NCI-H1930 (cell line): ENCODE measurements around the gene ZC3H8.

Source experiments
- DNase-seq, 2 experiments: peaks; one replicate each; lab custom pipeline; 2025; lab: John Stamatoyannopoulos, UW

ZC3H8 gene

DNA sequence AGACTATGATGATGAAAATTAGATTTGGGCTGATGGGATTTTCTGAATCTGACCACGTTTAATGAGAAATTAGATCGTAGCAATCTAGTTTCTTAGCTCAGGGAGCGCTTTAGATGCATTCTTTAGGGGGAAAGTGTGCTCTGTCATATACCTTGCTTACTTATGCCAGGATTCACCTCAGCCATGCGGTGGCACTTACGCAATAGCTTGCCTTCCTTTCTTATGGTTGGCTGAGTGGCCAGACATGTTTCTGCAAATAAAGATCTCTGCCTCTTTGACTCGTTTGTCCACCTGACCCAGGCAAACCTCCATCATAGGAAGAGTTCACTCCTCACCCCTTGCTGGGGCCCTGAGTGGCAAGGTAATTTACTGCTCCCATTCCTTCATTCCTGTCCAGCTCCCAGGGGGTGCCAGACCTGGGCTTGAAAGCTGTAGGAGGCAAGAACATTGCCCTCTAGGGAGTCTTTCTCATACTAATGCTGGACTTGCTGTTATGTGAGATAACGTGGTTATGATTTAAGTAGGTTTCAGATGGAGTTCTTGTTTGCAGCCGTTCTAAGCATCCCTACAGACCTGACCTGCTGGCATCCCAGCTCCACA, 59.6 kb downstream of the ZC3H8 start:
- no peak for DNase-seq

DNA sequence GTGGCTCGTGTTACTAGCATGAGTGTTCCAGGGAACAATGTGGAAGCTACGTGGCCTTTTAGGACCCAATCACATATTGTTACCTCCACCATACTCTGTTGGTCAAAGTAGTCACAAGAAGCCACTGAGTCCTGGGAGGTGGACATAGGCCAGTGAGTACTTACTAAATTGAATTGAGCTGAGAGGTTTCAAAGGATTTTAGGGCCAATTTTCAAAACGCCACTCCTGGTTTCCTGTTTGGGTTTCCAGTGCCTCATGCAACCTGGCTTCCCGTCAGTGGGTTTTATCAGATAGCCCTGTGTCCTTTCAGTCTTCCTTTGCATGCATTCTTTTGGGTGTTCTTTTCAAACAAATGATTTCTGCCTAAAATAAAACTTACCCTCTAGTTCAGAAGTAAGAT, 60.4 kb downstream of the ZC3H8 start:
- no peak for DNase-seq

DNA sequence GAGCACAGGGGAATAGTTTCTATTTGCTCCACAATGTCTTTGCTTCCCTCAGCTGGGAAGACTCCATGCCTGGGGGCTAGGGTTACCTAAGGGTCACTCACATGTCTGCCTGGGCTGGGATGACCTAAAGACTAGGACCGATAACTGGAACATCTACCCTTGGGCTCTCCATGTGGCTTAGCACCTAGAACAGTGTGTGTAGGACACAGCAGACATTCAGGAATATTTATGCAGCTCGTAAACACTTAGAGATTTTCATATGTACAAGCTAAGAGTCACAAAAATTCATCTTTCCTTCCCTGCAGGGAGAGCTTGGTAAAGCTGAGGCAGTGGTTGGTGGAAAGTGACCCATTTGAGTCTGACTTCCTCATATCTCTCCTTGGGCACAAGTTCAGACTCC, 60.8 kb downstream of the ZC3H8 start:
- no peak for DNase-seq

DNA sequence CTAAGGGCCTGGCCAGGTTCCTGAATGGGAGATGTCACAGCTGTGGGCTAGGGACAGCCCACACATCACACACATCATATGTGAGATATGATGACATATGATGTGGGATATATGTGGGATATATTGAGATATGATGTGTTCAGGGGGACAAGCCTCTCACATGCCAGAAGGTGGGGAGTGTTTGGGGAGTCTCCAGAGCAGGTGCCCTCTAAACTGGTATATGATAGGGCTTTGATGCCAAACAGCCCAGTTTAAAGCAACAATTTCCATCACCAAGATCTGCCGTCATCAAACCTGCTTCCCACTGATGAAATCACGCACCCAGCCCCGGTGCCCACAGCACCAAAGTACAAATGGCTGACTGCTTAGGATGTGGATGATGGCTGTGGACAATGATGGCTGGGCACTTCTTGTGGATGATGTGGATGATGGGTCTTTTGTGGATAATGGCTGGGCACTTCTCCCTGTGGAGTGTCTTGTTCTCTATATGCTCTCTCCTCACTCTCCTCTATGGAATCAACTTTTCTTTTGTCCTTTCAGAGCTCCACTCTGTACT, 65.8 kb downstream of the ZC3H8 start:
- no peak for DNase-seq

DNA sequence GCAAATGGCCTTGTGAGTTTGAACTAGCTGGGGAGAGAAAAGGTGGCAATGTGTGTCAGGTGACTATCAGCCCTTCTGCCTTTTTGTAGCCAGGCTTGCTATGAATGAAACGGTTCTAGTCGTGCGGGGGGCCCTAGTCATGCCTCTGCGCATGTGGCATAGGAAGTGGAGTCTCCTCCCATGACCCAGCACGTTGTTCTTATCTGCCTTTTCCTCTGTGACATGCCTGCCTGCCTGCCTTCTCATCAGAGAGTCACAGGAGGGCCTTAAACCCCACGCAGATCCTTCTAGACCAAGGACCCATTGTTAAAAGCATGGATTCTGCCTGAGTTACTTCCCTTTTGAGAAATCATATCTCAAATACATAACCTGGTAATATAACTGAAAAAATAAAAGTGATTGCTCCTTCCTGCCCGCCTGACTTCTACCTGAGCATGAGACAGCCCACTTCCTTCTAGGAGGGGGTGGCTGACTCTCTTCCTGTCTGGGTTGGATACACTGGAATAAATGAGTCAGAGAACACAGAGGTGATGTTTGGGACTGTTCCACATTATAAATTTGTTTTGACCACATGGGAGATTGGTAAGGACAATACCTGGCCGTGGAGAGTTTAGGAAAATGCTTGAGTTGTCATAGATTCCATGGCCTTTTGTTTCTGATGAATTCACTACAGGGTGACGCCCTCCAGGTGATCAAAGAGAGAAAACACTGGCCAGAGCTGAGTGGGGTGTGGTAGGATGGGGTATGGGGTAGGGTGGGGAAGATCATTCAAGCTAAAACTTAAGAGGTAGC, 66.8 kb downstream of the ZC3H8 start:
- no peak for DNase-seq

DNA sequence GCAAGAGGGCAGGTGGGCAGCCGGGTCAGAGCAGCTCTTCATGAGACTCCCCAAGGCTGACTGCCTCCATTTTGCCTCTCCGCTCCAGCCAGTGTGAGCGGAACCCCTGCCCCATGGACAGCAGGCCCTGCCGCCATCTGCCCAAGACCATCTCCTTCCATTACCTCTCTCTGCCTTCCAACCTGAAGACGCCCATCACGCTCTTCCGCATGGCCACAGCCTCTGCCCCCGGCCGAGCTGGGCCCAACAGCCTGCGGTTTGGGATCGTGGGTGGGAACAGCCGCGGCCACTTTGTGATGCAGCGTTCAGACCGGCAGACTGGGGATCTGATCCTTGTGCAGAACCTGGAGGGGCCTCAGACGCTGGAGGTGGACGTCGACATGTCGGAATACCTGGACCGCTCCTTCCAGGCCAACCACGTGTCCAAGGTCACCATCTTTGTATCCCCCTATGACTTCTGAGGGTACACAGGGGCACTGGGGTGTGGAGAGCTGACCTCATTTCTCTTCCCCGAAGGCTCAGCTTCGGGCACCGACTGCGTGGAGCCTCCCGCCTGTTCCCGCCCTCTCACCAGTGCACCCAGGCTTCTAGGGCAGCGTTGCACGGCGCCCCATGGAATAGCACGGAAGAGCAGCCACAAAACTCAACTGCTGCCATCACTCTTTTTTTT, 67.7 kb downstream of the ZC3H8 start:
- DNase-seq, result no peak

DNA sequence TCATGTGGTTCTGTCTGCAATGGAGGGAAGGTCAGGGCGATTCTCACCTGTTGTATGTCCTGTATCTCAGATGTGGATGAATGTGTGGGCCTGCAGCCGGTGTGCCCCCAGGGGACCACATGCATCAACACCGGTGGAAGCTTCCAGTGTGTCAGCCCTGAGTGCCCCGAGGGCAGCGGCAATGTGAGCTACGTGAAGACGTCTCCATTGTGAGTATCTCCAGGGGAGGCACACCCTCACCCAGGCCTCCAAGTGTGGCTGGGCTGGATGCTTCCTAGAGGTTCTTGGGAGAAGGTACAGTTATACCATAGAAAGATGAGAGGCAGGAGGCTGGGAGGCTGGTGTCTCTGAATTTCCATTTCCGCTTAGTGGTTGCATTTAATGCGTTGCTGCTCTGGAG, 69.7 kb downstream of the ZC3H8 start:
- DNase-seq, result no peak

DNA sequence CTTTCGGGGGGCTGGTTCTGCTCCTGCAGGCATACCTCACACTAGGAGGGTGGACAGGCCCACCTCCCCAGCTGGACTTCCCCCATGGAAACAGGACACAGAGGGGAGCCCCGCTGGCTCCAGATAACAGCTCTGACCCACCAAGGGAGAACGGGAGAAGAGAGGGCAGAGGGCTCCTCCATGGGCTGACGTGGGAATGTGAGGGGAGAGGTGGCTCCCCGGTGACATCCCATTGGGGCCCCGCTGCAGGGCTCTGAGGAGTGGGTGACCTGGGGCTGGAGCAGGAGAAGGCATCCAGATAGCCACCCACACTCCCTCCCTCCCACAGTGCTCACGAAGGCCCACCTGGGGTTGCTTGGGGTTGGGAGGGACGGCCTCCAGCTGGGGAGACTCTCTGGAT, 70.7 kb downstream of the ZC3H8 start:
- no peak for DNase-seq

DNA sequence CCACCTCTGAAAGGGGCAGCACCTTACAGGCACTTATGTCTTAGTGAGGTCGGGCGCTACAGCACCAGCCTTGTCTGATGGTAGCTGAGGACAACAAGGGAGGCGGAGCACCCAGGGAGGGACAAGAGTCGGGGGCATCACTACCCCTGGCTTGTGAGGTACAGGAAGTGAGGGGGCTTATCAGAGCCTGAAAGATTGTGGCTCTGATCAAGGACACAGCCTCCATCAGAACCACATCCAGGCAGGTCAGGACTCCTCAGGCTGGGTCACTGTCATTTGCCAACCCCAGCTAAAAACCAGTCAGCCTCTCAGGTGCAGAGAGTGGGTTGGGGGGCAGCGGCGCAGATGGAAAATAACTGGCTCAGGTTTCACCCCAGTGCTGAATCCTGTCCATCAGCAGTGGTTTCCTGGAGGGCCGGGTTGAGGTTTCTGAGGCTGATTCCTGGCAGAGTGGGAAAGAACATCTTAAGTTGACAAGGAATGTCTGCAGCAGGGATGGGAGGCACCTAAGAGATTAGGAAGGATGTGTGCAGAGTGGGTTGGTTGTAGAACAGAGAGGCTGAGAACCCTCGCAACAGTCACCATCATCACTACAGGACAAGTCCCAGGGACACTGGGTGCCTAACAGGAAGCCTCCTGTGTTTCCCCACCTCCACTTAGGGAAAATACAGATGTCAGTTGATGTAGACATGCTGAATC, 71.4 kb downstream of the ZC3H8 start:
- no peak for DNase-seq

DNA sequence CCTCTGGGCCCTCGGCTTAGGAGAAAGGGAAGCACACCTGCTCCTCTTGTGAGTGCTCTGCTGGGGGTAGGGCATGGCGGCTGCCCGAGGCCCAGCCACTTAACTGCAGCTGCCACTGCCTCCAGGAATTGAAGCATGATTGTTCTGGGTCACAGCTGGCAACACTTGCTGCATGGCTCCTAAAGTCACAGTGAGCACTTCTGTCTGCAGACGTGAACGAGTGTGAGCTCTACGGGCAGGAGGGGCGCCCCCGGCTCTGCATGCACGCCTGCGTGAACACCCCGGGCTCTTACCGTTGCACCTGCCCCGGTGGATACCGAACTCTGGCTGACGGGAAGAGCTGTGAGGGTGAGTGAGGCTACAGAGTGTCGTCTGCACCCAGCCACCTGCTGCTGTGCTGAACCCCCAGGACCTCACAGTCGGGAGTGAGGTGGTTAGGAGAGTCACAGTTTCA, 72.2 kb downstream of the ZC3H8 start:
- DNase-seq, result no peak

DNA sequence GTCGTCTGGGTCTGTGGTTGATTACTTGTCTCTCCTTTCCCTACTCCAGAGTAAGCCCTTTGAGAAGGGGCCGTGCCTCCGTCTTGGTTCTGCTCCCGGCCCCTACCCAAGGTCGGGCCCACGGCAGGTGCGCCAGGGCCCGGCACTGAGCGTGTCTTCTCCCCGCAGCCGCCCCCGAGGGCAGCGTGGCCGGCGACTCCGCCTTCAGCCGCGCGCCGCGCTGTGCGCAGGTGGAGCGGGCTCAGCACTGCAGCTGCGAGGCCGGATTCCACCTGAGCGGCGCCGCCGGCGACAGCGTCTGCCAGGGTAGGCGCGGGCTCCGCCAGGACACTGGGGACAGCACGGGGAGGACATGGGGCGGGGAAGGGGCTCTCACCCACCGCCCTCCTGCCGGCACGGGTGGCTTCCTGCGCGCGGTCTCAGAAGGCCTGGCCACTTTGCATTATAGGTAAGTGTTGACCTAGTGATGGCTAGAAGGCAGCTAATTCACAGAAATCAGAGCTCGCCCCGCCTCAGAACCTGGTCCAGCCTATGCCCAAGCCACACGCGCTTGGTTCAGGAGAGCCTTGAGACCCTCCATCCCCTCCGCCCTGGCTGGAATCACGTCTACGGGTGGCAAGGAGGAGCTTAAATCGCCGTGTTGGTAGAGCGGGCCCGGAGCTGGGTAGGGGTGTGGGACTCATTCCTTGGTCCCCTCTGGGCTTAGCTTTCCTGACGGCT, 73.1 kb downstream of the ZC3H8 start:
- no peak for DNase-seq

DNA sequence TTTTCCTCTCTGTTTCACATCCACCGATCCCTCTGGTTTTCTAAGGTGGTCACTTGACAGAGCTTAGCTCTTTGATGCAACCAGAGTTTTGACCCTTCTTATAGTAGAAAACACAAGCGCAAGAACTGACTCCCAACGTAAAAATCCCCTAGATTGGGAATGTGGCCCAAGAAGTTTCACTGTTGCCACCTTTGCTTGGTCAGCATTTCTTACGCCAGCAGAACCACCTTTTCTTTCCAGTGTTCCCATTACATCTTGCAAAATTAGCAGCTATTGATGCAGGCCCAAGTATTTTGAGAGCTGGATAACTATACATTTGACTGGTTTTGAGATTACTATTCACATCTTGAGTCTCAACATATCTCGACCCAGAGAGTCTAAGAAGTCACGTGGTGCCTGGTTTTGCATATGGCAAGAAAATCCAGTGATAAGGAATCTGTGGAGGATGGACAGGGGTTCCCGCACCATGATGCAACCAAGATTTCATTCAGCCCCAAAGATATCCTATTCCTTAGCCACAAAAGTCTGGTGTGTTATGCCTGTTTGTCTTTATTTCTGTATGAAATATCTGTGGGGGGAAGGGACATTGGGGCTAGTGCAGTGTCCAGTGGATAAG, 78.8 kb downstream of the ZC3H8 start:
- no peak for DNase-seq

DNA sequence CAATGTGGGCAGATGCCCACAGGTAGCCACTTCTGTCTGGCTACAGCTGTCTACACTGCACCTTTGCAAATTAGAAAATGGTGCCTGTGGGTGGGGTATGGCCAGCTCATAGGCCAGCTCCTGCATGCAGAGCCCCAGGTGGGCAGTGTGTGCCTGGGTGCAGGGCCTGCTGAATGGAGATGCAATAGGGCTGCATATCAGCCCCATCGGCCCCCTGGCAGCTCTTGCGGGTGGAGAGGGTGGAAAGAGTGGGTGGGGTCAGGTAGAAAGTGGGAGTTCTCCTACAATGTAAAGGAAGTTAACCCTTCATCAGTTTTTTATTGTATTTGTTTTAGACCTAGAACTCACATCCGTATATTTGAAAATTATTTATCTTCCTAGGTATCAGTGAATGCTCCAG, 79.5 kb downstream of the ZC3H8 start:
- DNase-seq, result no peak

DNA sequence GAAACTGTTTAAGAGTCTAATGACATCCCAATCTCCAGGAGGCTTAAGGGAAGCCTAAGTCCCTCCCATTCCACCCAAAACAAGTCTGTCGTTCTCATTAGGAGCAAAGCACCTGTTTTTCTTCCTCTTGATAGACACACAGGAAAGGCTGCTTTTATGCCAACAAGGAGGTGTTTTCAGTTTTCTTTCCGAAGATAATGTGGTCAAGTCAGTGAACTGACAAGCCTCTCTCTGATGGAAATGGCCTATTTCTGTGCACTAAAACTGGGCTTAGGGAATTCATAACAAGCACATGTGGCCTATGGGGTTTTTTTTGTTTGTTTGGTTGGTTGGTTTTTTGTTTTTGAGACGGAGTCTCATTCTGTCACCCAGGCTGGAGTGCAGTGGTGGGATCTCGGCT, 80.5 kb downstream of the ZC3H8 start:
- DNase-seq, result no peak

DNA sequence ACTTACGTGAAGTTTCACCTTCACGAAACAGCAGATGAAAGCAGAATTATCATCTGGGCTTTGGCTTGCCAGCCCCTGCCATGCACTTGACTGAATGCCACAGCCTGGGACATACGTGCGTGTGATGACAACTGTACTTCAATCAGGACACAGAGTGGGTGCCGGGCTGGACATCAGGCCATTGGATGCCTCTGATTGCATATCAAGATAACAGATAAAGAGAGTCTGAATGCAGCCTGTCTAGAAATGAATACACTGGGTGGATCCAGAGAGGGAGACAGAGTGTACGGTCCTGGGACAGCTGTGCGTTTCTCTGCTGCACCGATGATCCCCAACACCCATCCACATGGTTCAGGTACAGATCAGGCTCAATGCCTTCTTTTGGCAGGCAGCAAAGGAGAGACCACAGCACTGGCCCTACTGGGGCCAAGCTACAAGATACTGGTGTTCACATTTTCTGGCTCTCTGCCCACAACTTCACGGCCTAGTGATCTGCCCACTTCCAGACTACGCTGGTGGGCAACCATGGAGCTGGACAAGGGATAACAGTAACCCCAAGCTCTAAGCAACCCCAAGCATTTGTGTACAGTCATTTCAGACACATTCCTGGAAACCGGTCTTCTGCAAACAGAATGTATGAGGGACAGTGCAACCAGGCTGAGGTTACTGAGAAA, 81.1 kb downstream of the ZC3H8 start:
- DNase-seq, result no peak

DNA sequence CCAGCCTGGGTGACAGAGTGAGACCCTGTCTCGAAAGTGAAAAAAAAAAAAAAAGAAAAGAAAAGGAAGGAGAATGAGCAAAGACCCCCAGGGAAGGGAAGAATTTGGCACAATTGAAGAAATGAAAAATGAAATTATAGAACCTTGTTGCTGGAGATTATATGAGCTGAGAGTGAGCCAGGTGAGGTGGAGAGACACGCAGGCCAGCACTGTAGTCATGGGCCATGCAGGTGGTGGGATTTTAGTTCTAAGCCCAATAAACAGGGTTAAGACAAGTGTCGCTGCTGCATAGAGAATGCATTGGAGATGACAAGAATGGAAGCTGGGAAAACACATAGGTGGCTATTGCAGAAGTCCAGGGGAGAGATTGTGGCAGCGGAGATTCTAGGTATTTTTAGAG, 84.3 kb downstream of the ZC3H8 start:
- no peak for DNase-seq

DNA sequence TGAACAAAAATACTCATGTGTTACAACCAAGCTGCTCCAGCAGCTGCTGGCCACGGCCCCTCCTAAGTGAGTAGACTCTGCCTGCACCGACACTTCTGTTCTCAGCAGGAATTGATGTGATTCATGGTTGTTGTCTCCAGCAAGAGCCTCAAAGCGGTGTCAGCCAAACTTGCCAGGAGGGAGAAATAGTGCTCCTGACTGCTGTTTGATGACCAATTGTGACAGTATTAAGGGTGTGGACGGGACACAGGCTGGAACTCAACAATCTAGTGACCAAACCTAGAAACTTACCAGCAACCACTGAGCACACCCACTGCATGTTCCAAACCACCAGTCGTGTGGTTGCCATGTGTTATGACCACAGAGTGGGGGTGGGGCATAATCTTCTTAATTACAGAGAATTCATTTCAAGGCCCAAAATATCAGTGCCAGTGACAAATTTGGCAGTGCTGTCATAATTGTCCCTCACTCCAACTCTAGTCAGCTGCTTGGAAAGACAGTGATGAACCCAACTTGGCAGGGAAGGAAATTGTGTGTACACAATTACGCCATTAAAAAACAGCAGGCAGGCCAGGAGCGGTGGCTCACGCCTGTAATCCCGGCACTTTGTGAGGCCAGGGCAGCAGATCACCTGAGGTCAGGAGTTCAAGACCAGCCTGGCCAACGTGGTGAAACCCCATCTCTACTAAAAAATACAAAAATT, 86.3 kb downstream of the ZC3H8 start:
- DNase-seq, result no peak

DNA sequence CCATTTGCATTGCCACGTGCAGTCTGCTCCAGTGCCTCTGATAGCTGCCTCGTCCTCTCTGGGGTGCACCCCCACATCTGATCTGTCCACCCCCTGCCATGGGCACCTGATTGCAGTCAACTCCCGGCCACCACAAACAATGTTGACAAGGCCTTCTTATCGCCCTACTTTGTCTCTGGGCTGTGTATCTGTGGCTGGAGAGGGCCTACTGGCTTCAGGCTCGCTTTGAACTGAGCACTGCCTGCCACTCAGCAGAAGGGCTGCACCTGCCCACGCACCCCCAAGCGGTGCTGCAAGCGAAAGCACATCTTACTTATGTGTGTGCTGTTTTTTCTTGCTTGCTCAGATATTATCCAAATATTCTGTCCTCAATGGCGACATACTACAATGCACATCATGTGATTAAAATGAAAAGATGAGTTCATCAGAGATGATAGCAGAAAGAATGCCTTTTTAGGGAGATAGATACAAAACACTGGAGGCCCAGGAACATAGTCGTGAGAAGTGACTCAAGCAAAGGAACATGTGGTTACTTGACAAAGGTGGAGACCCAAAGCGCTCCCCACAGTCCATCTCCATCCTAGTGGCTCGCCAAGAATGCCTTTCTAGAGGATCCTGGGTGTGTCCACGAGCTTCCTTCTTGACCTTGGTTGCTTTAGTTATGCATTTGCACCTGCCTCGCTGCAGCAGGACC, 87.9 kb downstream of the ZC3H8 start:
- DNase-seq, result no peak

DNA sequence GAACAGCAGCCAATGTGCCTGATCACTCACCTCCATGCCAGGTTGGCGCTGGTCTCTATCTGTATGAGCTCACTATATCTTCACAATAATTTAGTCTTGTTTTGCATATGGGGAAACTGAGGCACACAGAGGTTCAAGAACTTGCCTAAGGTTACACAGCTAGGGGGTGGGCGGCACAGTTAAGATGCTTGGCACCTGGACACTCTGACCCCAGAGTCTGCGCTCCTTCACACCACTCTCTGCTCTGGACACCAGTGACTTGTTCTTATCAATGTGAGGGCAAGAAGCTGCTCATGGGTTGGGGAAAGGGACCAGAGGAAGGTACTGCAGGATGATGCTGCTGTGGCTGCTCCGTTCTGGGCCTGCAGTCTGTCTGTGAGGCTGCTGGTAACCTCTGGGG, 89.5 kb downstream of the ZC3H8 start:
- no peak for DNase-seq
